HK-2 (cell line): Measurements from ENCODE around the gene COL23A1.

Source experiments
- DNase-seq: peaks from one replicate; pipeline ENCODE4 v3.0.0-alpha.2; 2018; ENCODE audit not compliant: unreplicated experiment

COL23A1 gene

DNA sequence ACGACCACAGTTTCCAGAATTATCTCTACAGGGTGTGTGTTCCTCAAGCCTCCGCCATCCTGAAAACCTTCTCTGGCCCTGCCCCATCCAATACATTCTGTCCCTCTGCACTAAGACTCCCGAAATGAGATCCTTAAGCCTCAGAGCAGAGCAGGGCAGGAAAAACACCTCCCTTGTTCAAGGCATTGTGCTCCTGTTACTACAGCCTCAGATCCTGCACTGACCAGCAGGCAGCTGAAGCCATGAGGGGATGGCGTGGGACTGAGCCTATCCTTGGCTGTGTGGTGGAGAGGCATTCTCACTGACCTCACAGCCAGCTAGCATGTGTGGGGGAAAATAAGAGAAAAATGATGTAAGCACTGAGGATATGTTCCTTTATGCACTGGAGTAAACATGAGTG is 250.9 kb downstream of the COL23A1 start:
- DNase-seq: no peak

DNA sequence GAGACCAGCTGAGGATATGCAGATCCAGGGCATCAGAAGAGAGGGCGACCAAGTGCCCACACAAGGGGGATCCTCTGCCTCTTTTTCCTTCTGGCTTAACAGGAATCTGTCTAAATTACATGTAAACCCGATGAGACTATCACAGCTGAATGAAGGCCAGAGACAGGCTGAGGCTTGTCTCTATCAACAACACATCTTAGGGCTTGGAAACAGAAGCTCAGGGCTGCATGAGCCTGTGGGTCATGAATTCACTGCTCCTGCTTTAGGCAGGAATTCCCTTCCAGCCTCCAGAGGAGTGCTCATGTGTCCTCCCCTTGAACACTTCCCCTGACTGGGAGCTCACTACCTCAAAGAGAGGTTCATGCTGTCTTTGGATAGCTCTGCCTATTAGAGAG is 251.4 kb downstream of the COL23A1 start:
- DNase-seq: no peak

DNA sequence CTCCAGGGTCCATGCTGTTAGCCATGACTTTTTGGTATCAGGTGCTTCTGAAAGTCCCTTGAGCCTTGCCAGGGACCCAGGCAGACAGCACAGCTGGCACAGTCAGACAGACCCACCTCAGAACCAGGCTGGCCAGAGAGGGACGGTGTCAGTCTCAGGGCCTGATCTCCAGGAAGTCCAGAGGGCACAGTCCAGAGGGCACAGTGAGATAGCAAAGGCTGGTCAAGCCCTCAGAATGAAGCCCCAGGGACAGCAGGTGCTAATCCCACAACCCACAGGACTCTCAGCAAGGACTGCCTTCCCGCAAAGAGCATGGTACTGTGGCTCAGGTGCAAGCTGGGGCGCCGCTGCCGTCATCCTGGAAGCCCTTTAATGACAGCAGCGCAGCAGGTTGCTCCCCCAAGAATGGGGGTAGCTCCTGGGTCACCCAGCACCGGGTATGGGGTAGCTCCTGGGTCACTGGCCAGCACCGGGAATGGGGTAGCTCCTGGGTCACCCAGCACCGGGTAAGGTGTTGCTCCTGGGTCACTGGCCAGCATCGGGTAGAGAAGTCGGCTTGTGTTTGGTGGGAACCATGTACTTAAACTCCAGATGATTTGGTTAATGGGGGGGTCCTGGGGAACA is 252.0 kb downstream of the COL23A1 start:
- DNase-seq: no peak

DNA sequence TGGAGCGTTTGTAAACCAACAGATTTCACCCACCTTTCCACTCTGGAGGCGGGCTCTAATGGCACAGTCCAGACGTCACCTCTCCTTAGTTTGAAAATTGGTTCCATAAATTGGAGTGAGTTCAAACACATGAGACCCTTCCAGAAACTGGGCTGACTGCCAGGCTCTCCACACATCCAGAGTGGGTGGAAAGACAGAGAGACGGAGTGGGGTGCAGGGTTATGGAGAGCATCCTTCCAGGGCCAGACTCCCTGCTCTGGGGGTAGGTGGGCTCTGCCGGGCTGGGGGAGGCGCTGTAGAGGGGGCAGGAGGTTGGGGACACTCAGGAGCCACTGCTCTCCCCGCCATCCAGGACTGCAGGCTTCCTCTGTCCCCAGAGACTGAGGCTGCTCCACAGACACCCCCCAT is 252.9 kb downstream of the COL23A1 start:
- DNase-seq: no peak

DNA sequence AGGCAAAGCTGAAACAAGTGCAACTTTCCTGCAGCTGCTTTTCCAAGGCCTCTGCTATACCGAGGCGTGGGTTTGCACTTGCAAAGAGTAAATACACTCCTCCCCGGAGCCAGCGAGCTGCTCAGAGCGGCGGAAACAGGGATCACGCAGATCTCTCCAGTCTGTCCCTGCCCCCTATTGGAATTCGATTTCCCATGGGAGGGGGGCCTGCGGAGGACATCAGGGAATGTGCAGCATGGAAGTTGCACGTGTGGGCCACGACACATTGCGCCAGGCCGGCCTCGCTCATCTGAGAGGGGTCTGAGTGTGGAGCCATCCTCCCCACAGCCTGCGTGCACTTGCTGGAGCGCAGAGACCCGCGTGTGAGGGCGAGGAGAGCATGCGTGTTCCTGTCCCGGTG is 253.3 kb downstream of the COL23A1 start:
- DNase-seq: no peak

DNA sequence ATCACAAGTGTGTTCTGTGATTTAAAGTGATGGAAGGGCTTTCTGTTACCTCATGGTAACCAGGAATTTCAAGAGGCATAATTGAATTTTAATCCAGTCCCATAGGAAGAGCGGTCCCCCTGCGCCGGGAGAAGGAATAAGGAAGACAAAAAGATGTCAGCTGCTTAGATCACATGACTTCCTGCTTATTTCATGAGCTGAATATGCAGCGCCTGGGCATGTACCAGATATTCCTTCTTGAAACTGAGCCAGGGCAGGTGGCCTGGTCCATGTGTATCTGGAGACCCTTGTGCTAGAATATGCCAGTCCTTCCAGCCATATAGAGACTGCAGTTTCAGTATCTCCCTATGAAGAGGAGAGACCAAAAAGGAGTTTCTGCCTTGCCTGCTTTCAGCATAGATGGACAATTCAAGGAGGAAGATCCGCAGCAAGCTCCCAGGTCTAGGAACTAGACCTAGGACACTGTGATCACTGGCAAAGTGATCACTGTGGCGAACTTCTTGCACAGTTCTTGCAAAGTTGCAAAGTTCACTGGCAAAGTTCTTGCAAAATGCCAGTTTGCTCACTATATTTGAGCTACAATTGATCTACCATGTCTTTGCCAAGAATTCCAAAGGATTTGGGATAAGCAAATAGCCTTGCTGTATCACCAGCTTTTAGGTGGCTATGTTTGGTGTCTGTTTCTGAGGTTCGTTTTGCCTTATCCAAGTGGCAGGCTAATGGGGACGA is 254.7 kb downstream of the COL23A1 start:
- DNase-seq: no peak

DNA sequence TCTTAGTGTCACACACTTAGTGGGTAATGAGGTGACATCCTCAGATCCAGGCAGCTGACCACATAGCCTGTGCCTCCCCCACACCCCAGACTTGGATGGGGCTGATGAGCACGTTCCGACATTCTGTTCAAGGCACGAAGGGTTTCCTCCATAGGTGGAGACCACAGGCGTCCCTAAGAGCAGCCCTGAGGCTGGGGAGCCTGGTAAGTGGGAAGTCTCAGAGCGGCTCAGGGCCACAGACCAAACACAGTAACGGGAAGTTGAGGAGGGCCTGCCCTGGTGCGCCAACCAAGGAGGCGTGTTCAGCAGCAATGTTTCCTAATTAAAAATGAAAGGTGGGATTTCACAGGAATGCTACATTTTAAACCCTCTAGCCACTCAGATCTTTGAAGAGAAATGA is 255.3 kb downstream of the COL23A1 start:
- DNase-seq: no peak

DNA sequence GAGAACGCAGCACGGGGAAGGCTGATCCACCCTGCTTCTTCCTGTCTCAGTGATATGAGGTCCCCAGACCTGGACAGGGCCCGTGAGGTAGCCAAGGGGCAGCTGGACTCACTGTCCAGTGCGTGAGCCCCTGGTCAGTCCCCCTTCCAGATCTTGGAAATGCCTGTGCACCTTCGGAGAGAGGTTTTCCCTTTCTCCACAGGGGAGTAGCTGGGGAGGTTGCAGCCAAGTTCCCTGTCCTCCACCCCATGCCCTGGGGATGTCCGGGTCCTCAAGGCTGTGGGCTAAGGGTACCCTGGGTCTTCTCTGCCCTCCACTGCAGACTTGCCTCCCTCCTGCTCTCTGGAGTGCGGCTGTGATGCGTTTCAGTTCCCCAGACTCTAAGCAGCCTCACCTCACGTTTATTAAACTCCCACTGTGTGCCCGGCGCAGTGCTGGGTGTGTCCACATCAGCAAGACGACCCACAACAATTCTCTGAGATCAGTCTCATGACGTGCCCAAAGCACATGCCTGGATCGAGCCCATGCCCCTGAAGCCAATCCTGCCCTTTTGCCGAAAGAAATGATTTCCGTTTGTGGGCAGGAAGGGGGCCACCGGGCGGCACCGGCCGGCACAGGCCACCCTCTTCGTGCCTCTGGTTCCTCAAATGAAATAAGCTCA is 256.2 kb downstream of the COL23A1 start:
- no peak for DNase-seq

DNA sequence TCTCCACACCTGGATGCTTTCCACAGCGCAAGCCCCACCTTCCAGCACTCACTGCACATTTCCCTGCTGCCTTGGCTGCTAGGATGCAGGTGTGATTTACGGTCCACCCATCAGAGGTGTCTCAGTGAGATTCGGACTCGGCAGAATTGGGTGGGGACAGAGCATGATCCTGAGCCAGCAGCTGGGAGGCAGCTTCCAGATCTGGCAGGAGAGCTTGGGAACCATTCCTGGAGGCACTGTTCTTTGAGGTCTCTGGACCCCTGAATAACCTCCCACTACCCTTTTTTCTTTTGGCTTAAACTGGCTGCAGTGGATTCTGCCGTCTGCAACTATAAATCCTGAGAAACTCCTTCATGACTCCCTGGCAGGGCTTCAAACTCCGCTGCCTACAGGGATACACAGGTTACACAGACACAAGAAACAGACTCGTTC is 258.0 kb downstream of the COL23A1 start:
- no peak for DNase-seq

DNA sequence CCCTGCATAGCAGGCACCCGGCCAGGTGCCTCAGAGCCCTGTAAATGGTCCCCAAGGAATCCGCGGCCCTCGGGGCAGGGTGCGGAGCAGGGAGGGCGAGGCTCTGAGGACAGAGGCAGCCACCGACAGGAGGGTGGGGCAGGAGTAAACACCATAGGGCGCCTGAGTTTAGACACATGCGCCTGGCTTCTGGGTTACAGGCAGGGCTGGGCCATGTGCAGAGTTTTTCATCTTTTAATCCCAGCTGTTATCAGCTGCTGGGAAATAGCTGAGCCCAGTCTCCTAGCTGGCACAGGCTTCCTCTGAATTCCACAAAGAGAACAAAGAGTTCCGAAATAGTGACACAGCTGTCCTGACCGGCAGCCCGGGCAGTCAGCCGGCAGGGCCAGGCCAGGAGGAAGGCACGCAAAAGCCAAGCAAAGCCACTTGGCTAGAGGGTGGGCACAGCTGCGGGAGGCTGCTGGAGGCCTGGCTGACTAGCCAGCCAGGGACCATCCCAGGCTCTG is 258.6 kb downstream of the COL23A1 start:
- no peak for DNase-seq

DNA sequence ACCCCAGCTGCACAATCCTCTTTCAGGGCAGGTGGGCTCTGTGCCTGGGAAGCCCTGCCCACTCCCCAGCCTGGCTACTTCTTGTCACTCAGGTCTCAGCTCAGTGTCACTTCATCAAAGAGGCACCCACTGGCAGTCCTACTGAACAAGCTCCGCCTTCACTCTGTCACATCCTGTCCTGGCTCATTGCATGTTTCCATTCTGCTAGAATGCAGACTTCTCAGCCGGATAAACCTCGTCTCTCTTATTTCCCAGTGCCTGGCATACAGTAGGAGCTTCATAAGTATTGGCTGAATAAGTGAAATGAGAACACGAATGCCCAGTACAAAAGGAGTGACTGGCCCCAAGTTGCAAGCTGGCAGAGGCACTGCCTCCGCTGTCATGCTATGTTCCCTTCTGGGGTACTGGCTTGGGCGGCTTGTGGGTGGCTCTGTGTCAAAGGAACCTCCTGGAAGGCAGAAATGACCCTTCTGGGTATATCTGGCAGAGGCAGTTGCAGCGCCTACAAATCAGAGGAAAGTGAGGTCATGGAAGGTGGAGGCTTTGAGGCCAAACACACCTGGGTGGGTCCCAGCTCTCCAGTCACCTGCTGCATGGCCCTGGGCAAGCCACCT is 259.3 kb downstream of the COL23A1 start:
- DNase-seq: no peak

DNA sequence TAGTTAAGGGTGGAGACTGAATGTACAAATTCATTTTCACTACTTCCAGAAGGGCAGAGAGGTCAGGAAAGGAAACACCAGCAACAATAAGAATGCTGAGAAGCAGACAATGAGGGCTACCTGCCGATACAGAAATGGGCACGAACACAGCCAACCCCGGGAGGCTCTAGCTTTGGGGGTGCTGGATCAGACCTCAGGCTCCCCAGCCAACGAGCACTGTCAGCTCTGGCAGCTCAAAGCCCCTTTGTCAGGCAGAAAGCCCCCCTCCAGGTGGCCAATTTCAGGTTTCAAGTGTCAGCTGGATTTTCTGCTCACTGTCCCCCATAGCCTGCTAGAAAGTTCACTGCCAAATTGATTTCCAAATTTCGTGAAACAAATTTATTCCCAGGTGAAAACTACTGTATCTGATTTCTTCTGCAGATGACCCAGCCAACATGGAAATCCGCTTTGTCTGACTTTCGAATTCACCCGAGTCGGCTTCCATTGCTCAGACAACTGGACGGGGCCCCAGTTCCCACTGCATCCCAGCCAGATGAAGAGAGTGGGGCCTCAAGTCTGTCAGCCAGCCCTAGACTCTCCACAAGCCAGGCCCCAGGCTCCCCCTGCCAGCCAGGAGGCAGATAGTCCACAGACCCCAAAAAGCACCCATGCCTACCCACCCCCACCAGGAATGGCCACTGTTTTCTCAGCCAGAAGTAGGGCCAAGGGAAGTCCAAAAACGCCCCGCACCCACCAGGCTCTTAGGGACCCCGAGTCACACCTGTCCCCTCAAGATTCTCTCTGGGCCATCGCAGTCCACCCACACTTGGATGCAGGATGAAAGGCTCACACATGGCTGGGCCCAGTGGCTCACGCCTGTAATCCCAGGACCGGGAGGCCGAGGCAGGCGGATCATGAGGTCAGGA is 261.1 kb downstream of the COL23A1 start:
- DNase-seq: no peak

DNA sequence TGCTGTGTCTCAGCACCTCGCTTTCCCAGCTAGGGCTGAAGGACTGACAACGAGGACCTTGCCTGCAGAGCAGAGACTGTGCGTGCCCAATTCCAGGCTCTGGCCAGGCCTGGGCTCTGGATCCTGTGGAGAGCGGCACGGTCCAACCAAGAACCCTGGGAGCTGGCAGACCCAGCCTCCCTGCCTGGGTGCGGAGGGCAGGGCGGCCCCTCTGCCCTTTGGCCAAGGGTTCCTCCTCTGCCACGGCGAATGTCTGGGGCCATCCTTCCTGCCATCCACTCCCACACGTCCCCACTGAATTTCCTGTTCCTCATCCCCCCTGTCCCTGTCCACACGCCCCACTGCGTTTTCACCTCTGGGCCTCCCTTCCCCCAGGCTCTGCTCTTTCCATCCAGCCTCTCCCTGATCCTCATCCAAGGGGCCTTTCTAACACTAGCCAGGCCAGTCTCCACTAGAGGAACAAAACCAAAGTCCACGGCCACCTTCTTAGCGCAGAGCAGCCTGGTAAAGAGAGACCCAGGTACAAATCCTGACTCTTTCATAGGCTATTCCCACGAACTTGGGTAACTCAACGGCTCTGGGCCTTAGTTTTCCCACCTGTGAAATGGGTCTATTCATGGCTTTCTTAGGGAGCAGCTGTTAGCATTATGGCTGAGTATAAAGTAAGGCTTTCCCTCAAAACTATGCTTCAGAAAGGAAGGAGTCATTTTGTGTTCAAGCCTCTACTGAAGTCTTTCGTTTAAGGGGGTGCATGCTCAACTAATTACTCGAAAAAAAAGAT is 262.1 kb downstream of the COL23A1 start:
- no peak for DNase-seq

DNA sequence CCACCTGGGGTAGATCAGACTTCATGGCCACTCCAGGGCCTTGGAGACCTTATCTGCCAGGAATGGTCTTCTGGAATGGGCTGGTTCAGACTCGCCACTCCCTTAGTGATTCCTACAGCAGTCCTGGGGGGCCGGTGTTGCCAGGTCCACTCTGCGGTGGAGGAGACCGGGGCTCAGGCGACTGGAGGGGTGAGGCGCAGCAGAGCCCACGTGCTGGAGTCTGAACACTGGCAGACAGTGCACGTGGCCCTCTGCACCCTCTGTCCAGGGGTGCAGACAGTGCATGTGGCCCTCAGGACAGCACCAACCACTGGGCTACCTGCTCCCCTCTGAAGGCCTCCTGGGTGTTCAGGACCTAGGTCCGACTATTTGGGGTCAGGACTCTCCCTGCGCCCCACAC is 262.7 kb downstream of the COL23A1 start:
- DNase-seq: no peak

DNA sequence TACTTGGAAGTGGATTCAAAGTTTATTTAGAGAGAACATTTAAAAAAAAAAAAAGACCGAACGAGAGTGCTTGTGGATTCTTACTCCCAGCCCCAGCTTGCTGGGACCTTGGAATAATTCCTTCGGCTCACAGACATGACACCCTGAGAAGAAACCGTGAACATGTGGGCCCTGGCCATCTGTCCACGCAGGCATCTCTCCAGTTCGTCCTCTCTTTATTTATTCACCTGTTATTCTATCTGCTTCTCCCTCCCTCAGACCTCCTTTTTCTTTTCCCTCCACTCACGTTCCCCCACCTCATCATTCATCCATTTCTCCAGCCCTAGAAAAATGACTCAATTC is 263.8 kb downstream of the COL23A1 start:
- DNase-seq: no peak

DNA sequence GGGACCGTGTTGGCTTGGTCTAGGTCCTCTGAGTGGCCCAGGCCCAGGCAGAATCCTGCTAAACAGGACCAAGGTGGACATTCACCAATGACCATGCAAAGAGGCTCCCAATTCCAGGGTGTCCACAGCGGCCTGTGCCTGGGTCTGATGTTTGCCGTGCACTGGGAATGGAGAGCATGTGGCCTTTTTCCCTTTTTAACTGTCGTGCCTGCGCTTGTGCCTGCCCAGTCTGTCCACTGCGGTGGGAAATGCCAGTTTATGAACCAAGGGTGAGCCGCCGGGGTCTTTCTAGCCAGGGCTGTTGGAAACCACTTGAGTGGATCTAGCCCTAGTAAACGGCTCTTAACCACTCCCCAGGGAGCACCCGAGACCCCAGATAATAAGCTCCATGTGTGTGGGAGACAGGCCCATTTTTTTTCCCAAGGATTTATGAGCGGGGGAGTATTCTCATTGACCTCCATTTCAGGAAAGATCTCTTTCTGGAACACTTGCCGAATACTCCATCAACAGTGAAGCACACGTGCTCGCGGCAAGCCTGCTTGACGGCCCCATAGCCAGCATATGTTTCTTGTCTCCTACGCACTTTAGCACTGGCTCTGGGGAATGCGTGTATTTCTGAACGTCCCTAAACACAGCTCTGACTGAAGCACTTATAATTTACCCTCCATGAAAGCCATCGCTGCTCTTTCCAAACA is 264.4 kb downstream of the COL23A1 start:
- DNase-seq: no peak

DNA sequence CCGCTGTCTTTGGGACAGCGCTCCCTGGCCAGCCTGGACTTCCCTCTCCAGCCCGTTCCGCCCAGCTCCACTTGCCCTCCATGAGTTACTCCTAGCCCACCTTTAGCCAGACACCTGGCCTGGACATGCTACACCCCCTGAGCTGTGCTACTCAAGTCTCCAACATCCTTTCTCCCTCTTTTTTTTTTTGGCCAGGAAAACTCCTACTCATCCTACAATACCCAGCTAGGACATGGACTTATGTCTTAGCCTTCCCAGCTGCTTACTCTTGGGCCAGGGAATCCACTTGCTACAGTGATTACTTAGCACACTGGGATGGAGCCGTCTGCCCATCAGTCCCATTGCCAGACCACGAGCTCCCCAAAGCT is 264.9 kb downstream of the COL23A1 start:
- no peak for DNase-seq

DNA sequence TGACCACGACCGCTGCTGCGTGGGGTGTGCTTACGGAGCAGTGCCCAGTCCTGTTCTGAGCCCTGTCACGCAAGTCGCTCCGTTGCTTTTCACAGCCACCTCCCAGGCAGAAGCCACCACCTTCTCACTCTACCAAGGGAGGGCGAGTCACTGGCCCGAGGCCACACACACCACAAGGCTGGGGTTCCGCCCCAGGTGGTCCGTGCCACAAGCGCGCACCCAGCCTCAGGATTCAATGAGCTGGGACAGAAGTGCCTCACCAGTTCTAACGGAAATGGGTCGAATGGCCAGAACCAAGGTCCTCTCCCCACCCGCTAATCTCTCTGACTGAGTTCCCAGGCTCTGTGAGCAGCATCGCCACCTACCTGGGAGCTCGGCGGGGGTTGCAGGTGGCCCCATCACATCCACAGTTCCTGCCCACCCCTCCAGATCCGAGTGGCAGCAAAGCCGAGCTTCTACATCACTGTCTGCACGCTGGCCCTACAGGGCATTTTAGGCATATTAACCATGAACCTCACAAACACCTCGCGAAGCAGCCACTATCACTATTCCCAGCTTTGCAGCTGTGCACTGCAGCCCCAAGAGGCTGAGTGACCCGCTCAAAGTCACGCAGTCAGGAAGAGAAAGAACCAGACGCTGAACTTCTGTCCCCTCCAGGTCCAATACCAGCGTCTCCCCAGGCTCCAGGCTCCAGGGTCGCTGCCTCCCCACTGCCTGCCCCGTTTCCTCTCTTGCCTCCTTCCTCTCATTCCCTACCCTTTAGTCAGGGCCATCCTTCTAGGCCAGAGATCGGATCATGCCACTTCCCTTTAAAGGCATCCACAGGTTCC is 265.5 kb downstream of the COL23A1 start:
- DNase-seq: no peak

DNA sequence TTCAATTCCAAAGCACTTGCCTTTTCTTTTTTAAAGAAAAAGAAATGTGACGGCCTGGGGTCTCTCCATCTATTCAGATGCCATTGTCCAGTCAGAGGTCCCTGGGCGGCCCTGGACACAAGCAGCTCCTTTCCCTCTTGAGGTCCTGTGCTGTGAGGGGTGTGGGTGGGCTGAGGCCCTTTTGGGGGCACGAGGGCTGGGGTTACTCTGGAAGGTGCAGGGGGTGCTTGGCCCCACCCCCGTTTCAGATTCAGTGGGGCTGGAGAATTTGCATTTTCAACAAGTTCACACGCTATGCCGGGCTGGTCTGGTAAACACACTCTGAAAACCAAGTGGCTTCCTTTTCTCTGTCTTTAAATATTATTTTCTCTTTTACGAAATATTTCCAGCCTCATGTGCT is 266.2 kb downstream of the COL23A1 start:
- no peak for DNase-seq

DNA sequence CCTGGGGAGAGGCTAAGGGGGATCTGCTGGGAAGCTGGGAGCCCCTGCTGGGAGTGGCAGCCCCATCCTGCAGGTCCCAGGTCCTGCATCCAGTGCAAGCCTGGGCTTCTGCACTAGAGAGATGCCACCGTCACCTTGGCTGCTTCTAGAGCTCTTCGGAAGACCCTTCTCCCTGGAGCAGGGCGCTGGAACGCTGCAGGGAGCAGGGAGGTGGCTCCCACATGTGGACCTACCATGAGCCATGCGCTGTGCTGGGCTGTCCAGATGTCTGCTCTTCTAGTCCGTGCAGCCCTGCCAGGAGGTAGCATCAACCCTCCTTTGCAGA is 266.7 kb downstream of the COL23A1 start:
- no peak for DNase-seq
